GM18498 (cell line): ENCODE data around the gene DGKA.
"Not testable (repeated sequence)": the region's sequence is repeated elsewhere in the genome, so short reads cannot be mapped to it uniquely, and the experiment has no call there.

Source experiments
- ATAC-seq: cut with Tn5 transposase; IDR thresholded peaks from one replicate; pipeline ENCODE4 v1.9.1; 2021; ENCODE audit warnings: mild to moderate bottlenecking, moderate library complexity; ENCODE audit not compliant: unreplicated experiment

DGKA gene

GRCh38 chr12:55930771-55931316 is at the start of gene DGKA:
Gene DGKA, plus strand, starts transcription at chr12:55931162. Its CDS starts 5,342 bp downstream, at chr12:55936504.
- no peak for ATAC-seq

- no peak for ATAC-seq
Observed at GRCh38 chr12:55885113-55885512, 45.8 kb upstream of the DGKA start.

GRCh38 chr12:55891310-55891709 is 39.7 kb upstream of the DGKA start:
- ATAC-seq, result no peak

- no peak for ATAC-seq
Observed at GRCh38 chr12:55893723-55894122, 37.2 kb upstream of the DGKA start.

GRCh38 chr12:55899082-55899481 is 31.9 kb upstream of the DGKA start:
- no peak for ATAC-seq

GRCh38 chr12:55901881-55902490 is 29.0 kb upstream of the DGKA start:
- no peak for ATAC-seq

- ATAC-seq, result no peak
Observed at GRCh38 chr12:55906056-55906455, 24.9 kb upstream of the DGKA start.

- no peak for ATAC-seq
Observed at GRCh38 chr12:55908726-55909512, 22.0 kb upstream of the DGKA start.

GRCh38 chr12:55909513-55909884 is 21.5 kb upstream of the DGKA start:
- no peak for ATAC-seq

- ATAC-seq, result no peak
Observed at GRCh38 chr12:55912908-55913307, 18.1 kb upstream of the DGKA start.

GRCh38 chr12:55915482-55915859 is 15.5 kb upstream of the DGKA start:
- no peak for ATAC-seq

GRCh38 chr12:55919032-55919431 is 11.9 kb upstream of the DGKA start:
- ATAC-seq, result not testable (repeated sequence)

- no peak for ATAC-seq
Observed at GRCh38 chr12:55922126-55922525, 8.8 kb upstream of the DGKA start.

GRCh38 chr12:55923648-55924047 is 7.3 kb upstream of the DGKA start:
- ATAC-seq, result not testable (repeated sequence)

GRCh38 chr12:55925371-55925770 is 5.6 kb upstream of the DGKA start:
- ATAC-seq, result no peak

- no peak for ATAC-seq
Observed at GRCh38 chr12:55925870-55926737, 4.9 kb upstream of the DGKA start.

- ATAC-seq, result peak; percentile 47
Observed at GRCh38 chr12:55926738-55927587, 4.0 kb upstream of the DGKA start.

GRCh38 chr12:55927588-55928502 is 3.1 kb upstream of the DGKA start, which contains the start of gene PYM1:
Gene PYM1, minus strand, starts transcription at chr12:55927894. Its CDS starts 133 bp downstream, at chr12:55927761.
- ATAC-seq, result peak; percentile 40

- peak; percentile 38 for ATAC-seq
Observed at GRCh38 chr12:55929306-55929791, 1.6 kb upstream of the DGKA start.
